GM10266 (cell line): ENCODE results near the gene UXT.
"Not testable (repeated sequence)": the region's sequence is repeated elsewhere in the genome, so short reads cannot be mapped to it uniquely, and the experiment has no call there.

ENCODE experiments used
- DNase-seq: peaks from one replicate; pipeline ENCODE4 v3.0.0; 2012; ENCODE audit errors: extremely low spot score
- TF ChIP-seq, protein P1 (sequence below): IDR thresholded peaks from 2 replicates; pipeline ENCODE4 v1.5.1; 2012; ENCODE audit warnings: mild to moderate bottlenecking, low read depth; ENCODE audit not compliant: control insufficient read depth, insufficient read depth; ENCODE audit errors: missing control alignments

The UXT gene

DNA sequence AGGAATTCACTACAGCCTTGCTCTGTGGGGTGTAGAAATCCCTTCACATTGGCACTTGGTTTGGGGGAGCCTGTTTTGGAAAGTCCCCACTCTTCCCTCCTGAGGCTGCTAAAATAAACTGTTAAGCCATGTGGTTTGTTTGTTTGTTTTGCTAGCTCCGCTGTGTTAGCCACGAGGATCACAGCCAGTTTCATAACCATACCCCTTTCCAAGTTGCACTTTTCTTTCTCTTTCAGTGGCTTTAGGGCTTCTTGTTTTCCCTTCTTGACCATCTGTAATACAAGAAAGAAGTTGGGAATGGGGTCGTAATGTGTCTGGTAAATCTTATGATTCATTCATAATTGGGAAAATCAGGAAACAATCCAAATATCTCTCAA, 24.8 kb upstream of the UXT start:
- TF ChIP-seq, protein P1, sequence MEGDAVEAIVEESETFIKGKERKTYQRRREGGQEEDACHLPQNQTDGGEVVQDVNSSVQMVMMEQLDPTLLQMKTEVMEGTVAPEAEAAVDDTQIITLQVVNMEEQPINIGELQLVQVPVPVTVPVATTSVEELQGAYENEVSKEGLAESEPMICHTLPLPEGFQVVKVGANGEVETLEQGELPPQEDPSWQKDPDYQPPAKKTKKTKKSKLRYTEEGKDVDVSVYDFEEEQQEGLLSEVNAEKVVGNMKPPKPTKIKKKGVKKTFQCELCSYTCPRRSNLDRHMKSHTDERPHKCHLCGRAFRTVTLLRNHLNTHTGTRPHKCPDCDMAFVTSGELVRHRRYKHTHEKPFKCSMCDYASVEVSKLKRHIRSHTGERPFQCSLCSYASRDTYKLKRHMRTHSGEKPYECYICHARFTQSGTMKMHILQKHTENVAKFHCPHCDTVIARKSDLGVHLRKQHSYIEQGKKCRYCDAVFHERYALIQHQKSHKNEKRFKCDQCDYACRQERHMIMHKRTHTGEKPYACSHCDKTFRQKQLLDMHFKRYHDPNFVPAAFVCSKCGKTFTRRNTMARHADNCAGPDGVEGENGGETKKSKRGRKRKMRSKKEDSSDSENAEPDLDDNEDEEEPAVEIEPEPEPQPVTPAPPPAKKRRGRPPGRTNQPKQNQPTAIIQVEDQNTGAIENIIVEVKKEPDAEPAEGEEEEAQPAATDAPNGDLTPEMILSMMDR: no peak

DNA sequence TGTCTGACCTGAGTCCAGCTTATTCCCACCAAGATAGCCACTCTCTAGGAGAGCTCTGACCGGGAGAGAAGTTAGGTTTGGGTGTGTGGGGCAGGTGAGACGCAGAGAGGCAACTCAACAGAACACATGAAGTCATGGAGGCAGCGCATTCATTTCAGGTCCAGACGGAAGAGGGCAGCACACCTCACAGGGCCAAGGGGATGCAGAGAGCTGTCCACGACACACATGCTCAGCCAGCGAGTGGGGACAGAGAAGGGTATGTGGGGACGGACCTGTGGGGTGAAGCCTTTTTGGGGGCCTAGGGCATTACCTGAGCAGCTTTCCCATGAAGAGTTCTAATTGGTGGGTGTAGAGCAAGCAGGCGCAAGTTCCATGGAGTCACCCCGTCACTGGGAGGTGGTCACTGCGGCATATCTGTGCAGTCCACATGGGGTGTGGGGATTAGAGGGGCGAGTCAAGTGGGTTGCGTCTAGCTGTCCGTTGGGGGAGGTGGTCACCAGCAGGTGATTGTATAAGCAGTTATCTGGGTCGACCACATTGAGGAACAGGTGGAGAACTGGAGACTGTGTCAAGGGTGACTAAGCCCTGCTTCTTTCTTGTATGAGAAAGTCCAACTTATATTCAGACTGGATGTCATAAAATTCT, 24.3 kb upstream of the UXT start:
- no peak for DNase-seq
- TF ChIP-seq, protein P1: no peak

More for the DNA sequence above, 24.8 kb upstream of the UXT start:
- no peak for DNase-seq

DNA sequence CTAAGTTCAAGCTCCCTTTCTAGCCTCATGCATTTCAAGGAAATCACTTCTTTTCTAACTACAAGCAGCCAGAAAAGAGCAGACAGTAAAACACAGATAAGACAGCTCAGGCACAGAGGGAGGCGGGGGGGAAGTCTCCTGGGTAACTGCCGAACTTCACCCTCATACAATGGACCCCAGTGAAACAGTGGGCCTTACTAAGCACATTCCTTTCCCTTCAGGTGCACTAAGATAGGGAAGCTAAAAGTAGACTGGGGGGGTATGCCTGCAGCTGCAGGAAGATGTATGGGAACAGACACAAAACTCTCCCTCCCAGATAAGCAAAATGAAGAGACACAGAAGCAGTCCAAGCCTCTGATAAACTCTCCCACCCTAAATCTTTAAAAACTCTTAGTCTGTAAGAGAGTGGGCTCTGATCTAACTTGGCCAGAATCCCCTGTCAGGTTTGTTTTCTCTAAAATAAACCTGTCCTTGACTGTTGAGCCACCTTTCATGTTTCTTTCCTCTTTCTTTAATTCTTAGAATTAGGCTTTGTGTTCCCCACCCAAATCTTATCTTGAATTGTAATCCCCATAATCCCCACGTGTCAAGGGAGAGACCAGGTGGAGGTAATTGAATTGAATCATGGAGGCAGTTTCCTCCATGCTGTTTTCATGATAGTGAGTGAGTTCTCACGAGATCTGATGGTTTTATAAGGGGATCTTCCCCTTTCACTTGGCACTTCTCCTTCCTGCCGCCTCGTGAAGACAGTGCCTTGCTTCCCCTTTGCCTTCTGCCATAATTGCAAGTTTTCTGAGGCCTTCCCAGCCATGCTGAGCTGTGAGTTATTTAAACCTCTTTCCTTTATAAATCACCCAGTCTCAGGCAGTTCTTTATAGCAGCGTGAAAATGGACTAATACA, 17.2 kb upstream of the UXT start:
- not testable (repeated sequence) for DNase-seq

DNA sequence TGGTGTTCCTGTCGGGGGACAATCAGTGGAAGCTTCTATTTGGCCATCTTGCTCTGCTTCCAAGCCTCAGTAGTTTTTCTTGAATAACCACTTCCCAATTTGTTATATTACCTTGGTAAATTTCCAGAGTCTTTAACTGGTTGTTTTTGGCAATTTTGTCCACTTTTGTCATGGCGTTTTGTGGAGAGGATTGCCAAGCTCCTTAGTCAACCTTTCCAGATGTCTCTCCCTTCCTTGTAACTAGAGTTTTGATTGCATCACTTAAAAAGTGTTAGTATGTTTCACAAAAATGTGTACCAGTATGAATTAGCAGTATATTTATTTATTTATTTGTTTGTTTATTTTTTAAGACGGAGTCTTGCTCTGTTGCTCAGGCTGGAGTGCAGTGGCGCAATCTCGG, 15.8 kb upstream of the UXT start:
- TF ChIP-seq, protein P1: no peak

DNA sequence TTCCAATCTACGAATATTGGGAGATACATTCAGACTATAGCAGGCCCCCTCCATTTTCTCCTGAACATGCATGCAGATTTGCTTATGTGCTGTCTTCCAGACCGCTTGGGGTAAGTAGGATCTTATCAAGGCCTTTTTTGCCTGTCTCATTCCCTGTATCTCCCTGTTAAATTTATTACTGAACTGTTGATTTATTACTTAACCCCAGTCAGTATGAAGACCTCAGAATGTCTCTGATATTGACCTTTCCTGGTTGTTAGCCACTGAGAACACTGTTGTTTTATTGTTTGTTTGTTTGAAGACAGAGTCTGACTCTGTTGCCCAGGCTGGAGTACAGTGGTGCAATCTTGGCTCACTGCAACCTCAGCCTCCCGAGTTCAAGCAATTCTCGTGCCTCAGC, 6.8 kb upstream of the UXT start:
- not testable (repeated sequence) for DNase-seq

More for the DNA sequence above, 15.8 kb upstream of the UXT start:
- no peak for DNase-seq

DNA sequence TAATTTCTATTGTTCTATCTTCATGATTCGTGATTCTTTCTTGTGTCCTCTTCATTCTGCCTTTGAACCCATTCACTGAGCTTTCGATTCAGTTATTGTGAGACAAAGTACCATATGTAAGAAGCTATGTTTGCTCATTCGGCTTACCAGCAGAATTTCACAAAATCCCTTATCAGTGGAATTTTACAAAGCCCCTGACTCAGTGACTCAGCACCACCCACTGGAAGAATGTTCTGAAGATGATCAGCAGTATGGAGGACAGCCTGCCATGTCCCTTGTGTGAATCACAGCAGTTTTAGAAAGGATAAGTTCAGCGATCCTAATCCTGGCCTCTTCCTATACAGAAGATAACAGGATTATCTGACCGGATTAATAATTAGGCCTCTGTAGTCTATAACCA, 5.8 kb upstream of the UXT start:
- TF ChIP-seq, protein P1: no peak
- DNase-seq: no peak

GRCh38 chrX:47662144-47662657, 3.2 kb upstream of the UXT start:
- no peak for DNase-seq
- TF ChIP-seq, protein P1: no peak

GRCh38 chrX:47661539-47661938, 2.6 kb upstream of the UXT start:
- DNase-seq: no peak
- TF ChIP-seq, protein P1: no peak
